CD8-positive, alpha-beta memory T cell (primary cell): ENCODE measurements around the gene ALOX5AP. TPM values are rescaled to one million over a fixed set of nuclear protein-coding genes. Genes with fewer than 3 reads are reported as not detected.
A peak's percentile ranks its signal among the peaks of the same experiment; 100 is the strongest.

Source experiments
- CTCF ChIA-PET: fragments of 350-600 bp; sonication (Branson Sonifier 250); formaldehyde crosslinking; loops from one replicate; lab custom pipeline; 2021; ENCODE audit warnings: antibody characterized with exemption; lab: Charles Lee
- POLR2A ChIA-PET: fragments of 350-600 bp; sonication (Branson Sonifier 250); formaldehyde crosslinking; loops from one replicate; lab custom pipeline; 2021; ENCODE audit warnings: antibody characterized with exemption; lab: Charles Lee
- DNase-seq, 5 donors: peaks; one replicate each; pipeline versions ENCODE4 v3.0.0 to v3.0.0-alpha.2; 2020 to 2022; ENCODE audit warnings: mixed read lengths in 1 of 5
- H3K27ac ChIP-seq: one replicate; pipeline ENCODE4 v1.7.0; 2013; ENCODE audit warnings: low read depth, mild to moderate bottlenecking, low read length, moderate library complexity
- H3K27me3 ChIP-seq: 2 replicates; pipeline ENCODE4 v1.7.0; 2013; ENCODE audit warnings: low read length, mild to moderate bottlenecking; ENCODE audit not compliant: insufficient read depth, poor library complexity, severe bottlenecking
- H3K36me3 ChIP-seq: 2 replicates; pipeline ENCODE4 v1.7.0; 2013; ENCODE audit warnings: mild to moderate bottlenecking, low read length, moderate library complexity; ENCODE audit not compliant: insufficient read depth
- H3K4me1 ChIP-seq: 2 replicates; pipeline ENCODE4 v1.7.0; 2013; ENCODE audit warnings: mild to moderate bottlenecking, low read length, moderate library complexity; ENCODE audit not compliant: insufficient read depth
- H3K4me3 ChIP-seq: 2 replicates; pipeline ENCODE4 v1.7.0; 2013; ENCODE audit warnings: mild to moderate bottlenecking, low read length
- H3K9me3 ChIP-seq: 2 replicates; pipeline ENCODE4 v1.7.0; 2013; ENCODE audit warnings: mild to moderate bottlenecking, low read length
- H3K27ac Mint-ChIP-seq, 8 donors: one replicate each; pipeline ENCODE4 v1.8.0; 2020 to 2021; ENCODE audit warnings: mixed read lengths in 8 of 8, mild to moderate bottlenecking in 6 of 8, inconsistent platforms in 3 of 8, moderate library complexity in 3 of 8
- H3K27me3 Mint-ChIP-seq, 2 donors: one replicate each; pipeline ENCODE4 v1.8.0; 2020 to 2021; ENCODE audit warnings: mixed read lengths in 2 of 2, mild to moderate bottlenecking in 1 of 2, moderate library complexity in 1 of 2
- H3K36me3 Mint-ChIP-seq, 3 donors: one replicate each; pipeline ENCODE4 v1.8.0; 2020 to 2021; ENCODE audit warnings: mixed read lengths in 3 of 3, inconsistent platforms in 1 of 3, mild to moderate bottlenecking in 1 of 3
- H3K4me1 Mint-ChIP-seq, 3 donors: one replicate each; pipeline ENCODE4 v1.8.0; 2020 to 2021; ENCODE audit warnings: mixed read lengths in 3 of 3, inconsistent platforms in 1 of 3, mild to moderate bottlenecking in 1 of 3
- H3K4me3 Mint-ChIP-seq, 7 donors: one replicate each; pipeline ENCODE4 v1.8.0; 2020 to 2021; ENCODE audit warnings: mixed read lengths in 7 of 7, mild to moderate bottlenecking in 6 of 7, moderate library complexity in 4 of 7, inconsistent platforms in 2 of 7
- H3K9me3 Mint-ChIP-seq, 5 donors: one replicate each; pipeline ENCODE4 v1.8.0; 2020 to 2022; ENCODE audit warnings: mixed read lengths in 5 of 5, mild to moderate bottlenecking in 3 of 5, moderate library complexity in 2 of 5, inconsistent platforms in 1 of 5
- polyA plus RNA-seq: library from polyadenylated mRNA; unstranded; fragments of 300-500 nt; fragmentation: Illumina TruSeq; gene quantifications from one replicate; pipeline ENCODE4 v1.2.3, GENCODE V29; 2021
- total RNA-seq, 2 experiments: library from RNA; stranded (reverse); gene quantifications; one replicate each; pipeline ENCODE4 v1.2.3, GENCODE V29; 2021

ALOX5AP gene
- total and polyA plus RNA-seq, 3 experiments from 2014 or later = 19.1 to 335 (median 21.7) TPM

DNA sequence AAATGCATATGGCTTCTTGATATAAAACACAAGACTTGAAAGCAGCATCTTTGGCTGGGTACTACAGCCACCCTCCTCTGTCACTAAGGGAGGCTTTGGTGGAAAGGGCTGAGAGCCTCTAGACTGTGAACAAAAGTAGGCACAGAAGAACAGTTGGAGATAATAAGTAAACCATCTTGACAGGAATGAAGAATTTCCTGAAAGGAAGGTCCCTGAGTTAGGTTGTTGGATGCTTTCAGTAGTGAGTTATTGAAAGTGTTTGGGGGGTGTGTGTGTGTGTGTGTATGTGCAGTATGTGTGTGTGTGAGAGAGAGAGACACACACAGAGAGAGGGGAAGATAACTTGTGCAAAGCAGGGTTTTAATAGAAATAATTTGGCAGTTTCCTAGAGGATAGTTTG is 38.2 kb downstream of the ALOX5AP start:
- peak overlapping the region; percentile 57 to 84 (median 72) for H3K4me3 Mint-ChIP-seq
- peak overlapping the region; percentile 2 for H3K27ac ChIP-seq

DNA sequence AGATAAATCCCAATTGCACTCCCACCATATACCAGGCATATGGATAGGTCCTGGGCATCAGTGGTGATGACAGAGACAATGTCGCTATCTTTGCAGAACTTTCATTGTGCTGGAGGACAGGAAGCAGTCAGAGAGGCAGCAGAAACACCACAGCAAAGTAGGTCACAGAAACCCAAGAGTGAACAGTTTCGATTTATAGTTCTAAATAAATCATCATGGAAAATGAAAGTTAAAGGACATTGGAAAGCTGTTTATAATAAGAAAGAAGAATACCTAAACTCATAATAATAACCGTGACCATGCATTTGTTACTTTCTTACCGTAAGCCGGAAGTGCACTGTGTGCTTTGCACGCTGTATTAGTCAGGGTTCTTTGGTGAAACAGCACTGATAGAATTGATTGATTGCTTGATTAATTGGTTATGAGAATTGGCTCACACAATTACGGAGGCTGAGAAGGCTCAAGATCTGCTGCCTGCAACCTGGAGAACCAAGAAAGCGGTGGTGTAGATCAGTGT is 38.9 kb downstream of the ALOX5AP start:
- ChIA-PET CTCF (interaction anchor here (1.2 to 1.7 kb wide), 2 partner anchors 14 to 34 kb away, joined by 3 to 4 read pairs; no protein-coding TSS in a partner anchor), POLR2A (interaction anchor here (0.6 kb wide), 1 partner anchor 98 kb away, joined by 3 read pairs; no protein-coding TSS in a partner anchor)
- no peaks in the 10 kb centered on the region for H3K36me3 ChIP-seq
- H3K27me3 Mint-ChIP-seq = no peaks in the 10 kb centered on the region
- H3K4me3 Mint-ChIP-seq = peak overlapping the region; percentile 57 to 84 (median 72)
- H3K27ac Mint-ChIP-seq = peak overlapping the region; percentile 87 to 97 (median 94)
- DNase-seq = peak in 3 of 5 donors; percentile 12 to 63 (median 52)
- H3K27me3 ChIP-seq = no peaks in the 10 kb centered on the region
- H3K36me3 Mint-ChIP-seq = peaks cover 0 to 12% (median 5%) of the 10 kb centered on the region in 3 donors
- peak overlapping the region; percentile 38 for H3K4me3 ChIP-seq
- no peaks in the 10 kb centered on the region for H3K9me3 Mint-ChIP-seq
- peaks cover 24% of the 10 kb centered on the region for H3K4me1 ChIP-seq
- H3K4me1 Mint-ChIP-seq = peaks cover 32 to 35% (median 34%) of the 10 kb centered on the region in 3 donors
- H3K27ac ChIP-seq = peak overlapping the region; percentile 28
- no peaks in the 10 kb centered on the region for H3K9me3 ChIP-seq

More for the DNA sequence above, 38.2 kb downstream of the ALOX5AP start:
- peaks cover 32 to 35% (median 34%) of the 10 kb centered on the region in 3 donors for H3K4me1 Mint-ChIP-seq
- Histone ChIP-seq H3K4me3 (no peak overlapping the region), H3K27me3 (no peaks in the 10 kb centered on the region), H3K36me3 (no peaks in the 10 kb centered on the region), H3K4me1 (peaks cover 24% of the 10 kb centered on the region), H3K9me3 (no peaks in the 10 kb centered on the region)
- peaks cover 3 to 12% (median 7%) of the 10 kb centered on the region in 3 donors for H3K36me3 Mint-ChIP-seq
- H3K9me3 Mint-ChIP-seq = no peaks in the 10 kb centered on the region
- ChIA-PET POLR2A (no interaction called here), CTCF (interaction anchor here (1.2 to 1.7 kb wide), 2 partner anchors 15 to 33 kb away, joined by 3 to 4 read pairs; no protein-coding TSS in a partner anchor)
- H3K27ac Mint-ChIP-seq = peak overlapping the region; percentile 87 to 97 (median 94)
- H3K27me3 Mint-ChIP-seq = no peaks in the 10 kb centered on the region
- no peak for DNase-seq

DNA sequence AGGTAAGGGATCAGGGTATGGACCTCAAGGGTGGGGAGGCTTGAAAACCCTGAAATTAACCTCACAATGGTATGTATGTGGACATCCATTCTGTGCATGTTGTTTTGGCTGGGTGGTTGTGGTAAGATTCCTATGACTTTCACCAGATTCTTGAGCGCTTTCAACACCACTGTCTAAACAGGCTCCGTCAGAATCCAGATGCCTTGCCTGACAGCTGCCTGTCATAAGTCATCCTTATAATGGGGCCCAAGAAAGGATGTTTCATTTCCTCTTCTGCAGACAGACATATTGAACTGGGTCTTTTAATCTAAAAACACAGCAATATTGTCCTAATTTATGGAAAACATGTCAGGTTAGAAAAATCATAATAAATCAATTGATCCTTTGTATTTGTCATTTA is 41.3 kb downstream of the ALOX5AP start:
- Mint-ChIP-seq H3K36me3 (peaks cover 0 to 20% (median 2%) of the 10 kb centered on the region in 3 donors), H3K27me3 (peaks cover 0 to 1% of the 10 kb centered on the region in 2 donors), H3K4me1 (peaks cover 32 to 35% (median 32%) of the 10 kb centered on the region in 3 donors), H3K4me3 (no peak overlapping the region), H3K9me3 (peaks cover 0 to 1% (median 0%) of the 10 kb centered on the region in 5 donors), H3K27ac (peak overlapping the region in 2 of 8 donors; percentile 4 to 50)
- ChIA-PET CTCF (no interaction called here), POLR2A (no interaction called here)
- H3K36me3 ChIP-seq = no peaks in the 10 kb centered on the region
- DNase-seq = no peak
- H3K9me3 ChIP-seq = no peaks in the 10 kb centered on the region
- no peak overlapping the region for H3K4me3 ChIP-seq
- H3K4me1 ChIP-seq = peaks cover 24% of the 10 kb centered on the region
- H3K27ac ChIP-seq = no peak overlapping the region
- H3K27me3 ChIP-seq = no peaks in the 10 kb centered on the region

DNA sequence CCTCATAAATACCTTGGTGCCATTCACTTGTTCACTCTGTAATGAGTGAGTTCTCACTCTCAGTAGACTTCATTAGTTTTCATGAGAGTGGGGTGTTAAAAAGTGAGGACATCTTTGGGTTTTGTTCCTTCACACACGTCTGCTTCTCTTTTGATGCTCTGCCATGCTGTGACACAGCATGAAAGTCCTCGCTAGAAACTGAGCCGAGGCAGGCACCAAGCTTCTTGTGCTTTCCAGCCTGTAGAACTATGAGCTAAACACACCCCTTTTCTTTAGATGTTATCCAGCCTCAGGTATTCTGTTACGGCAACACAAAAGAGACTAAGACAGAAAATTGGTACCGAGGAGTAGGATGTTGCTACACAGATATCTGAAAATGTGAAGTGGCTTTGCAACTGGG is 43.7 kb downstream of the ALOX5AP start:
- peaks cover 12 to 14% (median 12%) of the 10 kb centered on the region in 3 donors for H3K4me1 Mint-ChIP-seq
- H3K9me3 Mint-ChIP-seq = peaks cover 0 to 4% (median 0%) of the 10 kb centered on the region in 5 donors
- POLR2A ChIA-PET = no interaction called here
- DNase-seq = no peak
- H3K27ac Mint-ChIP-seq = peak overlapping the region in 1 of 8 donors; percentile 30
- H3K4me3 Mint-ChIP-seq = no peak overlapping the region
- peaks cover 0 to 1% of the 10 kb centered on the region in 2 donors for H3K27me3 Mint-ChIP-seq
- peaks cover 0 to 29% (median 8%) of the 10 kb centered on the region in 3 donors for H3K36me3 Mint-ChIP-seq
- H3K4me3 ChIP-seq = no peak overlapping the region
- no peaks in the 10 kb centered on the region for H3K27me3 ChIP-seq
- no peaks in the 10 kb centered on the region for H3K36me3 ChIP-seq
- peaks cover 13% of the 10 kb centered on the region for H3K4me1 ChIP-seq
- no peak overlapping the region for H3K27ac ChIP-seq
- CTCF ChIA-PET = no interaction called here
- no peaks in the 10 kb centered on the region for H3K9me3 ChIP-seq

DNA sequence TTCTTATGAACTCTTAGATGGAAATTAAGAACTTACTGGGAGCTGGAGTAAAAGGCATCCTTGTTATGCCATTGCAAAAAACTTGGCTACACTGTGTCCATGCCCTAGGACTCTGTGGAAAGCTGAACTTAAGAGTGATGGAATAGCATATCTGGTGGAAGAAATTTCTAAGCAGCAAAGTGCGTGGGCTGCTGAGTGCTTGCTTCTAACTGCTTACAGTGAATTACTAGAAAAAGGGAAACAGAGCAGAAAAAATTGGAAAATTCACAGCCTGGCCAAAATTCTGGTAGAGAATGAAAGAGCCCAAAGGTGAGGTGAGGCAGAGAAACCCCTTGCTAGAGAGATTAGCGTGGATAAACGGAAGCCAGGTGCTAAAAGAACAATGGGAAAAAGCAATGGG is 44.3 kb downstream of the ALOX5AP start:
- H3K36me3 ChIP-seq = no peaks in the 10 kb centered on the region
- Mint-ChIP-seq H3K4me3 (no peak overlapping the region), H3K36me3 (peaks cover 0 to 31% (median 8%) of the 10 kb centered on the region in 3 donors), H3K27me3 (peaks cover 0 to 1% of the 10 kb centered on the region in 2 donors), H3K4me1 (peaks cover 6 to 8% (median 6%) of the 10 kb centered on the region in 3 donors), H3K27ac (no peak overlapping the region), H3K9me3 (peaks cover 0 to 4% (median 0%) of the 10 kb centered on the region in 5 donors)
- H3K27ac ChIP-seq = no peak overlapping the region
- H3K27me3 ChIP-seq = no peaks in the 10 kb centered on the region
- H3K4me1 ChIP-seq = peaks cover 8% of the 10 kb centered on the region
- no peaks in the 10 kb centered on the region for H3K9me3 ChIP-seq
- ChIA-PET CTCF (no interaction called here), POLR2A (no interaction called here)
- no peak overlapping the region for H3K4me3 ChIP-seq
- no peak for DNase-seq

DNA sequence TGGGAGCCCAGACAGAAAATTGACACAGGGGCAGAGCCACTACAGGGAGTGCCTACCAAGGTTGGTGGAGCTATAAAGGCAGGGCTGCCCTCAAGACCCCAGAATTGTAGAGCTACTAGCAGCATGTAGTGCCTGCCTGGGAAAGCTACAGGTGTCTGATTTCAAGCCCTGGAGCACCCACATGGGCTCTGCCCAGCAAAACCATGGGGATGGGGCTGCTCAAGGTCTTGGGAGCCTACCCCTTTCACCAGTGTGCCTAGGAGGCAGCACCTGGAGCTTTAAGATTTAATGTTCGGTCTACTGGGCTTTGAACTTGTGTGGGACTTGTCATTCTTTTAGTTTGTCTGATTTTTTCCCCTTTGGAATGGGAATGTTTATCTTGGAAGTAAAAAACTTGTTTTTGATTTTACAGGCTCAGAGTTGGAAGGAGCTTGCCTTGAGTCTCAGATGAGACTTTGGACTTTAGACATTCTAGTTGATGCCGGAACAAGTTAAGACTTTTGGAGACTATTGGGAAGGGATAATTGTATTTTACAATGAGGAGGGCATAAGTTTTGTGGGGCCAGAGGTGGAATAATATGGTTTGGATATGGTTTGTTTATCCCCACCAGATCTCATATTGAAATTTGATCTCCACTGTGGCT is 45.1 kb downstream of the ALOX5AP start:
- DNase-seq = no peak
- no peak overlapping the region for H3K4me3 ChIP-seq
- no peak overlapping the region for H3K27ac ChIP-seq
- Mint-ChIP-seq H3K4me1 (no peaks in the 10 kb centered on the region), H3K9me3 (peaks cover 0 to 4% (median 0%) of the 10 kb centered on the region in 5 donors), H3K27me3 (peaks cover 0 to 1% of the 10 kb centered on the region in 2 donors), H3K27ac (peak overlapping the region in 1 of 8 donors; percentile 62), H3K36me3 (peaks cover 0 to 32% (median 8%) of the 10 kb centered on the region in 3 donors), H3K4me3 (no peak overlapping the region)
- no peaks in the 10 kb centered on the region for H3K9me3 ChIP-seq
- no peaks in the 10 kb centered on the region for H3K4me1 ChIP-seq
- ChIA-PET POLR2A (no interaction called here), CTCF (no interaction called here)
- H3K27me3 ChIP-seq = no peaks in the 10 kb centered on the region
- H3K36me3 ChIP-seq = no peaks in the 10 kb centered on the region

DNA sequence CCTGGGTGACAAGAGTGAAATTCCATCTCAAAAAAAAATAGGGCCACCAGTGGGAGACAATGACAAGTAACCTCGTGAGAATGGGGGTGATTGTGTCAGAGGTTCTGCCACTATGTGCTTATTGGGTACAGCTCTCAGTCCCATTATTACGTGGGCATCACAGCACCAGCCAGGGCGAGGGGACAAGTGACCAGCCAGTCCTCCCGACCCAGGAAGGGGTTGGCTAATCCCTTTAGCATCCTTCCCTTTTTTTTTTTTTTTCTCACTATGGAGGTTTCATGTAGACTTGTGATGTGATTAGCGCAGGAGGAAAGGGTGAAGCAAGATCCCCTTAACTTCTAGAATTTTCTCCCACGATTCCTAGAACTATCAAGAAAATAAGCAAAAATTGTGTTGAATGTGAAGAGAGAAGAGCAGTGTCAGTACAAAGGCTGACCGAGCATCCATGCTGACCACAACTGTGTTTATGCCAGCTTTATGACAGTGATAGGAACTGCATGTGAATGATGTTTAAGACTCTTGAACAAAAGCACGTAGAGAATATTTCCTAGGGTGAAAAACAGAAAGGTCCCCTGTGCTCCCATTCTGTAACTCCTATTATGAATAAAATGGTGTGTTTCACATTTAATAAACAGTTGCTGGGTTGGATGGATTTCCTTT is 50.0 kb downstream of the ALOX5AP start:
- peak overlapping the region in 1 of 8 donors; percentile 2 for H3K27ac Mint-ChIP-seq
- H3K4me1 Mint-ChIP-seq = no peaks in the 10 kb centered on the region
- H3K9me3 Mint-ChIP-seq = peaks cover 0 to 4% (median 0%) of the 10 kb centered on the region in 5 donors
- H3K36me3 Mint-ChIP-seq = peaks cover 0 to 30% (median 12%) of the 10 kb centered on the region in 3 donors
- no peaks in the 10 kb centered on the region for H3K36me3 ChIP-seq
- no peak overlapping the region for H3K4me3 ChIP-seq
- H3K4me1 ChIP-seq = no peaks in the 10 kb centered on the region
- peaks cover 0 to 1% of the 10 kb centered on the region in 2 donors for H3K27me3 Mint-ChIP-seq
- H3K4me3 Mint-ChIP-seq = no peak overlapping the region
- H3K27me3 ChIP-seq = no peaks in the 10 kb centered on the region
- no peak for DNase-seq
- H3K27ac ChIP-seq = no peak overlapping the region
- POLR2A ChIA-PET = no interaction called here
- no peaks in the 10 kb centered on the region for H3K9me3 ChIP-seq
- CTCF ChIA-PET = no interaction called here
